GM21381 (cell line): ENCODE data around the gene USH1C.

Source experiments
- ATAC-seq: cut with Tn5 transposase; IDR thresholded peaks from one replicate; pipeline ENCODE4 v1.9.1; 2021; ENCODE audit warnings: mild to moderate bottlenecking, moderate library complexity; ENCODE audit not compliant: unreplicated experiment

Gene USH1C

GRCh38 chr11:17508791-17509190 is 35.4 kb downstream of the USH1C start:
- ATAC-seq, result no peak

- no peak for ATAC-seq
Measured at GRCh38 chr11:17508306-17508705, 35.9 kb downstream of the USH1C start.

- no peak for ATAC-seq
Measured at GRCh38 chr11:17507773-17508172, 36.4 kb downstream of the USH1C start.

- no peak for ATAC-seq
Measured at GRCh38 chr11:17506942-17507341, 37.3 kb downstream of the USH1C start.

- ATAC-seq, result no peak
Measured at GRCh38 chr11:17506314-17506713, 37.9 kb downstream of the USH1C start.

- ATAC-seq, result no peak
Measured at GRCh38 chr11:17505146-17505545, 39.1 kb downstream of the USH1C start.

GRCh38 chr11:17504330-17505107 is 39.7 kb downstream of the USH1C start:
- ATAC-seq, result peak; percentile 51

GRCh38 chr11:17502630-17503029 is 41.6 kb downstream of the USH1C start:
- ATAC-seq, result no peak

- no peak for ATAC-seq
Measured at GRCh38 chr11:17500673-17501072, 43.5 kb downstream of the USH1C start.

- ATAC-seq, result no peak
Measured at GRCh38 chr11:17498475-17498874, 45.7 kb downstream of the USH1C start.

GRCh38 chr11:17498058-17498457 is 46.2 kb downstream of the USH1C start:
- ATAC-seq, result no peak

GRCh38 chr11:17496406-17496805 is 47.8 kb downstream of the USH1C start:
- no peak for ATAC-seq

- ATAC-seq, result no peak
Measured at GRCh38 chr11:17494019-17494418, 50.2 kb downstream of the USH1C start.

- no peak for ATAC-seq
Measured at GRCh38 chr11:17490938-17491337, 53.3 kb downstream of the USH1C start.

GRCh38 chr11:17490232-17490631 is 54.0 kb downstream of the USH1C start:
- ATAC-seq, result no peak

- no peak for ATAC-seq
Measured at GRCh38 chr11:17489751-17490150, 54.5 kb downstream of the USH1C start.

GRCh38 chr11:17488563-17488962 is 55.7 kb downstream of the USH1C start:
- ATAC-seq, result no peak

- no peak for ATAC-seq
Measured at GRCh38 chr11:17486646-17487045, 57.6 kb downstream of the USH1C start.

- ATAC-seq, result no peak
Measured at GRCh38 chr11:17483505-17483904, 60.7 kb downstream of the USH1C start.

- no peak for ATAC-seq
Measured at GRCh38 chr11:17481905-17482304, 62.3 kb downstream of the USH1C start.

GRCh38 chr11:17479284-17480214 is 64.7 kb downstream of the USH1C start:
- no peak for ATAC-seq

GRCh38 chr11:17478070-17478469 is 66.1 kb downstream of the USH1C start:
- no peak for ATAC-seq
